AG20443 (cell line): ENCODE data around the gene SLC50A1.
A peak's percentile ranks its signal among the peaks of the same experiment; 100 is the strongest.
"Not testable (repeated sequence)": the region's sequence is repeated elsewhere in the genome, so short reads cannot be mapped to it uniquely, and the experiment has no call there.

ENCODE experiments used
- DNase-seq: peaks from one replicate; pipeline ENCODE4 v3.0.0; 2012; ENCODE audit warnings: low spot score, mixed read lengths

SLC50A1 gene

GRCh38 chr1:155116113-155116764 lies 19.4 kb upstream of the SLC50A1 start:
- DNase-seq, result no peak

- DNase-seq, result peak; percentile 5
Observed at GRCh38 chr1:155117610-155118009, 18.0 kb upstream of the SLC50A1 start.

- DNase-seq, result not testable (repeated sequence)
Observed at GRCh38 chr1:155118090-155118489, 17.6 kb upstream of the SLC50A1 start.

- peak; percentile 7 for DNase-seq
Observed at GRCh38 chr1:155120253-155120652, 15.4 kb upstream of the SLC50A1 start.

- DNase-seq, result no peak
Observed at GRCh38 chr1:155121249-155121648, 14.4 kb upstream of the SLC50A1 start.

GRCh38 chr1:155122308-155122707 lies 13.3 kb upstream of the SLC50A1 start:
- no peak for DNase-seq

- DNase-seq, result no peak
Observed at GRCh38 chr1:155123801-155124200, 11.9 kb upstream of the SLC50A1 start.

GRCh38 chr1:155124503-155125463 lies 10.9 kb upstream of the SLC50A1 start:
- DNase-seq, result no peak

GRCh38 chr1:155125511-155125945 lies 10.1 kb upstream of the SLC50A1 start:
- DNase-seq, result no peak

GRCh38 chr1:155125946-155126555 lies 9.6 kb upstream of the SLC50A1 start:
- peak; percentile 38 for DNase-seq

GRCh38 chr1:155126556-155127104 lies 9.0 kb upstream of the SLC50A1 start:
- no peak for DNase-seq

GRCh38 chr1:155127105-155127966 lies 8.3 kb upstream of the SLC50A1 start, which contains the start of gene EFNA1:
Gene EFNA1 (plus strand): TSS chr1:155127876. CDS start chr1:155127978, 102 bp downstream.
- DNase-seq, result peak; percentile 66

GRCh38 chr1:155127967-155128754 lies 7.5 kb upstream of the SLC50A1 start:
- no peak for DNase-seq

- no peak for DNase-seq
Observed at GRCh38 chr1:155128755-155129473, 6.7 kb upstream of the SLC50A1 start.

GRCh38 chr1:155130272-155131006 lies 5.2 kb upstream of the SLC50A1 start:
- no peak for DNase-seq

- no peak for DNase-seq
Observed at GRCh38 chr1:155131285-155131684, 4.4 kb upstream of the SLC50A1 start.

- DNase-seq, result no peak
Observed at GRCh38 chr1:155131856-155132255, 3.8 kb upstream of the SLC50A1 start.

- no peak for DNase-seq
Observed at GRCh38 chr1:155133799-155134281, 1.8 kb upstream of the SLC50A1 start.

GRCh38 chr1:155134322-155134721 lies 1.3 kb upstream of the SLC50A1 start:
- DNase-seq, result no peak
